Osteoblast (primary cell): Measurements from ENCODE around the gene CD14. TPM values are rescaled to one million over a fixed set of nuclear protein-coding genes. Genes with fewer than 3 reads are reported as not detected.

ENCODE experiments used
- DNase-seq: peaks from one replicate; pipeline ENCODE4 v3.0.0; 2011; ENCODE audit warnings: low spot score, mixed read lengths; ENCODE audit not compliant: insufficient read length; ENCODE audit errors: missing footprints
- H2AFZ ChIP-seq: 2 replicates; pipeline ENCODE4 v1.6.0; 2011; ENCODE audit warnings: mild to moderate bottlenecking, low read length
- H3K27ac ChIP-seq: 2 replicates; pipeline ENCODE4 v1.5.1; 2011; ENCODE audit warnings: mild to moderate bottlenecking, low read depth, low read length, moderate library complexity
- H3K27me3 ChIP-seq: 2 replicates; pipeline ENCODE4 v1.6.0; 2012; ENCODE audit warnings: mild to moderate bottlenecking, control low read depth, inconsistent platforms, low read length, moderate library complexity; ENCODE audit not compliant: insufficient read depth
- H3K36me3 ChIP-seq: 2 replicates; pipeline ENCODE4 v1.5.1; 2011; ENCODE audit warnings: mild to moderate bottlenecking, low read length, control low read depth, moderate library complexity; ENCODE audit not compliant: insufficient read depth
- H3K4me1 ChIP-seq: 2 replicates; pipeline ENCODE4 v1.5.1; 2011; ENCODE audit warnings: mild to moderate bottlenecking, low read length, control low read depth, moderate library complexity; ENCODE audit not compliant: insufficient read depth
- H3K4me2 ChIP-seq: 2 replicates; pipeline ENCODE4 v1.6.0; 2011; ENCODE audit warnings: mild to moderate bottlenecking, low read length; ENCODE audit not compliant: insufficient read depth
- H3K4me3 ChIP-seq: fragments of 200-600 bp; sonication (generic); 3 replicates; pipeline ENCODE4 v1.5.1; 2012; ENCODE audit warnings: mild to moderate bottlenecking, low read length, inconsistent platforms; ENCODE audit not compliant: insufficient read depth
- H3K79me2 ChIP-seq: 2 replicates; pipeline ENCODE4 v1.6.0; 2012; ENCODE audit warnings: mild to moderate bottlenecking, low read length, control low read depth, inconsistent platforms; ENCODE audit not compliant: insufficient read depth
- H3K9me3 ChIP-seq: 2 replicates; pipeline ENCODE4 v1.5.1; 2011; ENCODE audit warnings: low read depth, low read length, control low read depth
- H4K20me1 ChIP-seq: 2 replicates; pipeline ENCODE4 v1.6.0; 2012; ENCODE audit warnings: mild to moderate bottlenecking, low read length, control low read depth; ENCODE audit not compliant: insufficient read depth
- CTCF ChIP-seq: IDR thresholded peaks from 2 replicates; pipeline ENCODE4 v1.5.1; 2011; ENCODE audit warnings: mild to moderate bottlenecking, low read depth, low read length, moderate library complexity; ENCODE audit errors: extremely low read depth
- total RNA-seq: library from RNA; depleted of rRNA; stranded (reverse); fragments of >200 nt; gene quantifications from 2 replicates; pipeline ENCODE4 v1.2.3, GENCODE V29; 2012

The CD14 gene
- total RNA-seq = 1.8 and 4.0 TPM in 2 replicates

DNA sequence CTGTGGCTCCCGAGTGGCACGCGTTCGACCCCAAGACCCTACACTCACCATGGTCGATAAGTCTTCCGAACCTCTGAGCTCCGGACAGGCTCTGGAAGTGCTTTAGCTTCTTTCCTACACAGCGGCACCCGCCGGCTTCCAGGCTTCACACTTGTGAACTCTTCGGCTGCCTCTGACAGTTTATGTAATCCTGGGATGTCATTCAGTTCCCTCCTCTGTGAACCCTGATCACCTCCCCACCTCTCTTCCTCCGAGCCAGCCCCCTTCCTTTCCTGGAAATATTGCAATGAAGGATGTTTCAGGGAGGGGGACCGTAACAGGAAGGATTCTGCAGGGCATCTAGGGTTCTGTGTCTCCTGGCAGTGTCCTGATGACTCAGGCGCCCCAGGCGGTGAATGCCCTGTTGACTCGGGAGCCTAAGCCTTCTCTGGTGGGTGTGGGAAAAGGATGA lies at the start of gene CD14:
TSS of gene CD14 (minus strand) at position 155 of the 451 bp plus-strand sequence. CDS start at position 51, 104 bp downstream.
- H3K27ac ChIP-seq = peak within 1 kb of the TSS; percentile 15

DNA sequence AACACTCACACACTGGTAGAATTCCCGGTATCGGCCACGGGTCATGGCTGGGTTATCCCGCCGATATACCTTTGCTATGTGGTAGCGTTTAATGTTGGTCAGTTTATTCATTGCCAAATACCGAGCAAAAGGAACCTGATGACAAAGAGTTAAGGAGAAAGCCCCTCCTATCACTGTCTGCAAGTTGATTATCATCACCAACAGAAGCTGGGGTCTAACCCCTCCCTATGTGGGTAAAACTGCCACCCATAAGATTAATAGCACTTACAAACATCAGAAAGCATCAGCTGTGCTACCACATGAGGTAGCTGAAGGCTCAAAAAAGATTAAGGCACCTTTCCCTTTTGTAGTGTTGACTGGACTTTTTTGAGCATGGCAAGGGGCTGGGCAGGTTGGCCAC lies 46.0 kb upstream of the CD14 start:
- H3K27me3 ChIP-seq = no peaks in the 10 kb centered on the region
- no peak for TF ChIP-seq CTCF
- H4K20me1 ChIP-seq = no peaks in the 10 kb centered on the region
- no peaks in the 10 kb centered on the region for H3K9me3 ChIP-seq
- peaks cover 70% of the 10 kb centered on the region for H3K36me3 ChIP-seq
- no peaks in the 10 kb centered on the region for H3K4me1 ChIP-seq
- no peak overlapping the region for H2AFZ ChIP-seq
- H3K4me3 ChIP-seq = no peak overlapping the region
- peaks cover 2% of the 10 kb centered on the region for H3K79me2 ChIP-seq
- no peak for DNase-seq
- H3K4me2 ChIP-seq = no peak overlapping the region
- H3K27ac ChIP-seq = no peak overlapping the region

More for the DNA sequence above, at the start of gene CD14:
- Histone ChIP-seq H3K4me1 (peaks cover 28% of the 10 kb centered on the region), H3K27me3 (peaks cover 7% of the 10 kb centered on the region), H4K20me1 (no peaks in the 10 kb centered on the region), H3K9me3 (no peaks in the 10 kb centered on the region), H3K79me2 (no peaks in the 10 kb centered on the region), H3K4me2 (peak within 1 kb of the TSS; percentile 92), H2AFZ (peak within 1 kb of the TSS; percentile 97), H3K4me3 (peak within 1 kb of the TSS; percentile 72), H3K36me3 (no peaks in the 10 kb centered on the region)
- DNase-seq = peak; percentile 78
- TF ChIP-seq CTCF = peak; percentile 2

DNA sequence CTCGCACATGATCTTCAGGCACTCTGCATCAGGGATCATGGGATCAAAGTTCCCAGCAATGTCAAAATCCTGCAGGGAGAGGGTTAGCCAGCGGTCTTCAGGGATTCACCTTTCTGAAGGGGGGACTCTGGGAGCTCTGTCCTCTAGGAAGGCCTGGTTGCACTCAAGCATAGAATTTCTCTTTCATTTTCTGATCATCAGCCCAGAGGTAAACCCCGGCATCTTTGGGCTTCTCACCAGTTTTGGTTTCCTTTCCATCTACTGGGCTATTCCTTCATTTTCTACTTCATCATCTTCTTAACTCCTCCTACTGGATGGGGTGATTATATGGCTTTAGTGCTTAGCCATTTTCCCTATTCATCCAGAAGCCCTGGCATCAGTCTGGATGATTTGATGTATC lies 45.0 kb upstream of the CD14 start:
- Histone ChIP-seq H2AFZ (no peak overlapping the region), H3K4me3 (no peak overlapping the region), H3K4me1 (no peaks in the 10 kb centered on the region), H4K20me1 (no peaks in the 10 kb centered on the region), H3K79me2 (peaks cover under 1% of the 10 kb centered on the region), H3K27ac (no peak overlapping the region), H3K27me3 (no peaks in the 10 kb centered on the region), H3K9me3 (no peaks in the 10 kb centered on the region), H3K4me2 (no peak overlapping the region), H3K36me3 (peaks cover 70% of the 10 kb centered on the region)
- no peak for DNase-seq
- TF ChIP-seq CTCF = no peak

DNA sequence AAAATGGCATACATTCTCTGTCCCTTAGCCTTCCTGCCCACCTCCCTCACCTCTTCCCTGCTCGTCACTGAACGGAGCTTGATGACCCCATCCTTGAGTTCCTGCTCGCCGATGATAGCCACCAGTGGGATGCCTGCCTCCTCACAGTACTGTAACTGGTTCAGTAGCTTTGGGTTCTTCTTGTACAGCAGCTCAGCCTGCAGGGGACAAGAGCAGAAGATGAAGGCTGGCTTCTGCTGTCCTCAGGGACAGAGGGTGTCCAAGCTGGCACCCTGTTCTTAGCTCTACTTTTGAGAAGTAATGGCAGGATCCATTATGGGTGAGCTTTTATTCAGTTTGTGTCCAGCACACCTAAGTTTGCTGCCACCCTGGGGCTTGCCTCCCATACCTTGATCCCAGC lies 41.7 kb upstream of the CD14 start:
- Histone ChIP-seq H2AFZ (no peak overlapping the region), H3K4me1 (no peaks in the 10 kb centered on the region), H3K27me3 (no peaks in the 10 kb centered on the region), H3K4me2 (no peak overlapping the region), H3K4me3 (no peak overlapping the region), H3K79me2 (peaks cover under 1% of the 10 kb centered on the region), H4K20me1 (no peaks in the 10 kb centered on the region), H3K9me3 (no peaks in the 10 kb centered on the region), H3K36me3 (peaks cover 69% of the 10 kb centered on the region), H3K27ac (no peak overlapping the region)
- no peak for TF ChIP-seq CTCF
- peak; percentile 65 for DNase-seq
